Immature natural killer cell (primary cell): ENCODE measurements around the gene TUT4. TPM values are rescaled to one million over a fixed set of nuclear protein-coding genes. Genes with fewer than 3 reads are reported as not detected.

Source experiments
- DNase-seq, 3 donors: peaks; one replicate each; pipeline ENCODE4 v3.0.0; 2022; ENCODE audit warnings: mixed read lengths in 1 of 3
- H3K27ac Mint-ChIP-seq, 6 donors: one replicate each; pipeline ENCODE4 v1.8.0; 2020; ENCODE audit warnings: mixed read lengths in 6 of 6, mild to moderate bottlenecking in 5 of 6, inconsistent platforms in 4 of 6, moderate library complexity in 3 of 6
- H3K27me3 Mint-ChIP-seq, 3 donors: one replicate each; pipeline ENCODE4 v1.8.0; 2020 to 2021; ENCODE audit warnings: low read depth in 3 of 3, mild to moderate bottlenecking in 3 of 3, mixed read lengths in 3 of 3, moderate library complexity in 3 of 3, inconsistent platforms in 1 of 3
- H3K36me3 Mint-ChIP-seq, 3 donors: one replicate each; pipeline ENCODE4 v1.8.0; 2020; ENCODE audit warnings: mixed read lengths in 3 of 3, inconsistent platforms in 2 of 3, mild to moderate bottlenecking in 2 of 3
- H3K4me1 Mint-ChIP-seq, 2 donors: one replicate each; pipeline ENCODE4 v1.8.0; 2020; ENCODE audit warnings: inconsistent platforms in 2 of 2, mild to moderate bottlenecking in 2 of 2, mixed read lengths in 2 of 2, moderate library complexity in 1 of 2
- H3K4me3 Mint-ChIP-seq, 5 donors: one replicate each; pipeline ENCODE4 v1.8.0; 2020; ENCODE audit warnings: mild to moderate bottlenecking in 5 of 5, mixed read lengths in 5 of 5, inconsistent platforms in 3 of 5, moderate library complexity in 3 of 5
- H3K9me3 Mint-ChIP-seq, 6 donors: one replicate each; pipeline ENCODE4 v1.8.0; 2020; ENCODE audit warnings: mild to moderate bottlenecking in 6 of 6, mixed read lengths in 6 of 6, inconsistent platforms in 4 of 6, moderate library complexity in 3 of 6
- polyA plus RNA-seq, 3 donors: library from polyadenylated mRNA; unstranded; fragments of 300-500 nt; fragmentation: Illumina TruSeq; gene quantifications; one replicate each; pipeline ENCODE4 v1.2.3, GENCODE V29; 2021

Gene TUT4
- 10 to 100 TPM; 14.5 to 36.0 (median 23.0) TPM for polyA plus RNA-seq

- H3K4me1 Mint-ChIP-seq, result peaks cover 22 to 36% of the 10 kb centered on the region in 2 donors
- no peaks in the 10 kb centered on the region for H3K36me3 Mint-ChIP-seq
- H3K27me3 Mint-ChIP-seq, result peaks cover 0 to 5% (median 3%) of the 10 kb centered on the region in 3 donors
- DNase-seq, result peak; percentile 65 to 72 (median 69)
- H3K27ac Mint-ChIP-seq, result peak within 1 kb of the TSS; percentile 44 to 90 (median 82)
- H3K9me3 Mint-ChIP-seq, result no peaks in the 10 kb centered on the region
- peak within 1 kb of the TSS in 4 of 5 donors; percentile 69 to 81 (median 74) for H3K4me3 Mint-ChIP-seq
Measured at GRCh38 chr1:52552505-52553361, at the start of gene TUT4. TUT4 (minus strand) TSS chr1:52553092; CDS start chr1:52526280, 26,812 bp downstream.

GRCh38 chr1:52601991-52602855, 49.3 kb upstream of the TUT4 start, which contains the start of gene GPX7:
GPX7 (plus strand) TSS chr1:52602371; CDS start chr1:52602410, 39 bp downstream.
- Mint-ChIP-seq H3K27ac (peak within 1 kb of the TSS; percentile 85 to 94 (median 92)), H3K4me1 (peaks cover 60% of the 10 kb centered on the region in 2 donors)
- peak; percentile 74 to 79 (median 78) for DNase-seq

GRCh38 chr1:52601519-52601918, 48.6 kb upstream of the TUT4 start:
- peaks cover 4% of the 10 kb centered on the region in 3 donors for H3K36me3 Mint-ChIP-seq
- peak overlapping the region; percentile 9 to 84 (median 70) for H3K27ac Mint-ChIP-seq
- peaks cover 5 to 7% (median 5%) of the 10 kb centered on the region in 3 donors for H3K27me3 Mint-ChIP-seq
- peaks cover 53 to 54% of the 10 kb centered on the region in 2 donors for H3K4me1 Mint-ChIP-seq
- no peak for DNase-seq
- H3K9me3 Mint-ChIP-seq, result no peaks in the 10 kb centered on the region
- peak overlapping the region; percentile 73 to 85 (median 80) for H3K4me3 Mint-ChIP-seq

More at GRCh38 chr1:52601991-52602855, 49.3 kb upstream of the TUT4 start, which contains the start of gene GPX7:
- no peaks in the 10 kb centered on the region for H3K9me3 Mint-ChIP-seq
- peaks cover 4 to 7% (median 4%) of the 10 kb centered on the region in 3 donors for H3K36me3 Mint-ChIP-seq
- H3K4me3 Mint-ChIP-seq, result peak within 1 kb of the TSS; percentile 87 to 92 (median 89)
- H3K27me3 Mint-ChIP-seq, result peaks cover 5 to 7% (median 5%) of the 10 kb centered on the region in 3 donors

- Mint-ChIP-seq H3K36me3 (peaks cover 0 to 4% (median 0%) of the 10 kb centered on the region in 3 donors), H3K27me3 (peaks cover 5 to 7% (median 5%) of the 10 kb centered on the region in 3 donors), H3K27ac (peak overlapping the region in 4 of 6 donors; percentile 26 to 89 (median 42)), H3K4me1 (peaks cover 44 to 47% of the 10 kb centered on the region in 2 donors), H3K4me3 (peak overlapping the region in 4 of 5 donors; percentile 16 to 71 (median 36)), H3K9me3 (no peaks in the 10 kb centered on the region)
- no peak for DNase-seq
Measured at GRCh38 chr1:52600533-52601179, 47.8 kb upstream of the TUT4 start.

GRCh38 chr1:52599236-52599635, 46.3 kb upstream of the TUT4 start:
- H3K27ac Mint-ChIP-seq, result no peak overlapping the region
- H3K27me3 Mint-ChIP-seq, result peaks cover 5 to 7% (median 5%) of the 10 kb centered on the region in 3 donors
- no peak overlapping the region for H3K4me3 Mint-ChIP-seq
- no peak for DNase-seq
- H3K4me1 Mint-ChIP-seq, result peaks cover 33 to 36% of the 10 kb centered on the region in 2 donors
- peaks cover 0 to 4% (median 0%) of the 10 kb centered on the region in 3 donors for H3K36me3 Mint-ChIP-seq
- no peaks in the 10 kb centered on the region for H3K9me3 Mint-ChIP-seq

GRCh38 chr1:52598729-52599128, 45.8 kb upstream of the TUT4 start:
- Mint-ChIP-seq H3K9me3 (no peaks in the 10 kb centered on the region), H3K4me3 (peak overlapping the region in 1 of 5 donors; percentile 12), H3K27me3 (peaks cover 5 to 7% (median 5%) of the 10 kb centered on the region in 3 donors), H3K27ac (no peak overlapping the region), H3K36me3 (peaks cover 0 to 4% (median 0%) of the 10 kb centered on the region in 3 donors), H3K4me1 (peaks cover 28 to 31% of the 10 kb centered on the region in 2 donors)
- DNase-seq, result no peak

GRCh38 chr1:52597912-52598311, 45.0 kb upstream of the TUT4 start:
- peaks cover 19 to 23% of the 10 kb centered on the region in 2 donors for H3K4me1 Mint-ChIP-seq
- H3K9me3 Mint-ChIP-seq, result no peaks in the 10 kb centered on the region
- DNase-seq, result no peak
- H3K27ac Mint-ChIP-seq, result peak overlapping the region in 3 of 6 donors; percentile 28 to 71 (median 41)
- H3K36me3 Mint-ChIP-seq, result peaks cover 0 to 4% (median 0%) of the 10 kb centered on the region in 3 donors
- H3K4me3 Mint-ChIP-seq, result no peak overlapping the region
- peaks cover under 1 to 6% (median 5%) of the 10 kb centered on the region in 3 donors for H3K27me3 Mint-ChIP-seq

- Mint-ChIP-seq H3K4me3 (no peak overlapping the region), H3K36me3 (no peaks in the 10 kb centered on the region), H3K27ac (peak overlapping the region in 1 of 6 donors; percentile 88), H3K27me3 (peaks cover 2 to 4% (median 3%) of the 10 kb centered on the region in 3 donors), H3K4me1 (peaks cover 0 to 7% of the 10 kb centered on the region in 2 donors), H3K9me3 (no peaks in the 10 kb centered on the region)
- DNase-seq, result no peak
Measured at GRCh38 chr1:52595061-52595460, 42.2 kb upstream of the TUT4 start.

- peaks cover 2 to 5% (median 4%) of the 10 kb centered on the region in 3 donors for H3K27me3 Mint-ChIP-seq
- no peaks in the 10 kb centered on the region for H3K36me3 Mint-ChIP-seq
- no peaks in the 10 kb centered on the region for H3K9me3 Mint-ChIP-seq
- H3K27ac Mint-ChIP-seq, result peak overlapping the region in 1 of 6 donors; percentile 17
- H3K4me3 Mint-ChIP-seq, result no peak overlapping the region
- peaks cover 0 to 4% of the 10 kb centered on the region in 2 donors for H3K4me1 Mint-ChIP-seq
- no peak for DNase-seq
Measured at GRCh38 chr1:52593495-52593894, 40.6 kb upstream of the TUT4 start.

GRCh38 chr1:52592637-52593323, 39.9 kb upstream of the TUT4 start:
- Mint-ChIP-seq H3K27me3 (peaks cover 2 to 5% (median 2%) of the 10 kb centered on the region in 3 donors), H3K4me3 (no peak overlapping the region), H3K27ac (peak overlapping the region in 1 of 6 donors; percentile 3), H3K4me1 (no peaks in the 10 kb centered on the region), H3K36me3 (no peaks in the 10 kb centered on the region), H3K9me3 (no peaks in the 10 kb centered on the region)
- DNase-seq, result no peak

- Mint-ChIP-seq H3K4me3 (no peak overlapping the region), H3K9me3 (no peaks in the 10 kb centered on the region), H3K27me3 (peaks cover 0 to 5% (median 2%) of the 10 kb centered on the region in 3 donors), H3K4me1 (no peaks in the 10 kb centered on the region), H3K36me3 (no peaks in the 10 kb centered on the region), H3K27ac (no peak overlapping the region)
- DNase-seq, result no peak
Measured at GRCh38 chr1:52590266-52590665, 37.4 kb upstream of the TUT4 start.

- H3K4me1 Mint-ChIP-seq, result no peaks in the 10 kb centered on the region
- no peak for DNase-seq
- peak overlapping the region in 2 of 6 donors; percentile 25 to 42 for H3K27ac Mint-ChIP-seq
- H3K9me3 Mint-ChIP-seq, result no peaks in the 10 kb centered on the region
- H3K4me3 Mint-ChIP-seq, result no peak overlapping the region
- peaks cover 2 to 3% (median 3%) of the 10 kb centered on the region in 3 donors for H3K36me3 Mint-ChIP-seq
- peaks cover 0 to 7% (median 2%) of the 10 kb centered on the region in 3 donors for H3K27me3 Mint-ChIP-seq
Measured at GRCh38 chr1:52588535-52588934, 35.6 kb upstream of the TUT4 start.
